Fibroblast of lung (primary cell): ENCODE data around the gene CD320. TPM values are rescaled to one million over a fixed set of nuclear protein-coding genes. Genes with fewer than 3 reads are reported as not detected.

Experiments
- DNase-seq, 2 donors: peaks; one replicate each; pipeline versions ENCODE4 v3.0.0 to v3.0.0-alpha.2; 2010; ENCODE audit warnings: low read depth in 2 of 2
- H2AFZ ChIP-seq: 2 replicates; pipeline ENCODE4 v1.5.1; 2012; ENCODE audit warnings: low read length, control low read depth, inconsistent platforms
- H3K27ac ChIP-seq: 2 replicates; pipeline ENCODE4 v1.5.1; 2011; ENCODE audit warnings: low read length, control low read depth; ENCODE audit not compliant: insufficient read depth
- H3K27me3 ChIP-seq: 2 replicates; pipeline ENCODE4 v1.5.1; 2011; ENCODE audit warnings: mild to moderate bottlenecking, low read length; ENCODE audit not compliant: control insufficient read depth, insufficient read depth
- H3K36me3 ChIP-seq: 2 replicates; pipeline ENCODE4 v1.5.1; 2011; ENCODE audit warnings: low read length; ENCODE audit not compliant: control insufficient read depth, insufficient read depth
- H3K4me1 ChIP-seq: 2 replicates; pipeline ENCODE4 v1.5.1; 2011; ENCODE audit warnings: low read length; ENCODE audit not compliant: control insufficient read depth, insufficient read depth; ENCODE audit errors: extremely low read depth
- H3K4me2 ChIP-seq: 2 replicates; pipeline ENCODE4 v1.5.1; 2011; ENCODE audit warnings: low read length, control low read depth; ENCODE audit not compliant: insufficient read depth; ENCODE audit errors: extremely low read depth
- H3K4me3 ChIP-seq, 4 experiments: fragments of 200-600 bp in 1 of 4; sonication (generic) in 1 of 4; replicated peaks in 1 of 4; 2 replicates each; pipeline ENCODE4 v1.5.1; 2011 to 2016; ENCODE audit warnings: low read length in 4 of 4, low read depth in 3 of 4, mild to moderate bottlenecking in 3 of 4, control low read depth in 2 of 4, inconsistent platforms in 1 of 4, mixed read lengths in 1 of 4; ENCODE audit not compliant: insufficient read depth in 1 of 4; ENCODE audit errors: control extremely low read depth in 1 of 4
- H3K79me2 ChIP-seq: 2 replicates; pipeline ENCODE4 v1.5.1; 2012; ENCODE audit warnings: mild to moderate bottlenecking, low read length, inconsistent platforms; ENCODE audit not compliant: control insufficient read depth, insufficient read depth
- H3K9ac ChIP-seq: 2 replicates; pipeline ENCODE4 v1.5.1; 2011; ENCODE audit warnings: mild to moderate bottlenecking, low read length, control low read depth; ENCODE audit not compliant: insufficient read depth
- H3K9me3 ChIP-seq: 2 replicates; pipeline ENCODE4 v1.5.1; 2012; ENCODE audit warnings: low read depth, low read length; ENCODE audit not compliant: control insufficient read depth, insufficient read depth
- H4K20me1 ChIP-seq: 2 replicates; pipeline ENCODE4 v1.5.1; 2011; ENCODE audit warnings: low read length; ENCODE audit not compliant: control insufficient read depth, insufficient read depth; ENCODE audit errors: extremely low read depth
- EZH2 ChIP-seq: IDR thresholded peaks from 2 replicates; pipeline ENCODE4 v1.5.1; 2012; ENCODE audit warnings: low read length, control low read depth, mild to moderate bottlenecking; ENCODE audit errors: missing control alignments
- polyA plus RNA-seq, 2 donors: library from polyadenylated mRNA; depleted of rRNA in 1 of 2; stranded (reverse) in 1 of 2; unstranded in 1 of 2; fragments of >200 nt; gene quantifications; 2 replicates each; pipeline ENCODE4 v1.2.1, GENCODE V29; 2011 to 2012; ENCODE audit warnings: missing spikeins in 1 of 2
- total RNA-seq: library from RNA; depleted of rRNA; stranded (reverse); fragments of >200 nt; gene quantifications from 2 replicates; pipeline ENCODE4 v1.2.1, GENCODE V29; 2014
- TF ChIP-seq, protein P1 (sequence below), 2 donors: IDR thresholded peaks in 1 of 2; conservative IDR thresholded peaks in 1 of 2; 1 replicate in 1 of 2; 2 replicates in 1 of 2; pipeline ENCODE4 v1.5.1; 2011 to 2012; ENCODE audit warnings: low read length in 2 of 2, control low read depth in 1 of 2, inconsistent platforms in 1 of 2, low read depth in 1 of 2, mild to moderate bottlenecking in 1 of 2

The CD320 gene
- total and polyA plus RNA-seq, 2 donors (not counting 1 experiment from before 2014, with no cell fraction given), result 13.9 to 22.6 TPM

DNA sequence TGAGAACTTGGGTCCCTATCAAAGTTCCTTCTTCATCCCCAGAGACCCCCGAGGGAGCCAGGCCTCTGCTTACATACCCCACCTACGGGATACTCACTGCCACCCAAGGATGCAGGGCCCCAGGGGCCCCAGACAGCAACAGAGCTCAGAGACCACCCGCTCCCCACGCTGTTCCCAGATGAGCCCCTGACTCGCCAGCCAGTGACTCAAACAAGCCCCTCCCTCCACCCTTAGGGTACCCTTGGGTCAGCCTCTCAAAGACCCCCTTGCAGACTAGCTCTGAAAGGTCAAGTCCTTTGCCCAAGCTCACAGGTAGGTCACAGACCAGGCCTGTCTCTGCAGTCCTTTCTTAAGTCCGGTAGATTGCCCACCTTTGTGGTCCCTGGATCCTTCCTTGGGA, 45.7 kb downstream of the CD320 start:
- no peak overlapping the region for H3K9ac ChIP-seq

DNA sequence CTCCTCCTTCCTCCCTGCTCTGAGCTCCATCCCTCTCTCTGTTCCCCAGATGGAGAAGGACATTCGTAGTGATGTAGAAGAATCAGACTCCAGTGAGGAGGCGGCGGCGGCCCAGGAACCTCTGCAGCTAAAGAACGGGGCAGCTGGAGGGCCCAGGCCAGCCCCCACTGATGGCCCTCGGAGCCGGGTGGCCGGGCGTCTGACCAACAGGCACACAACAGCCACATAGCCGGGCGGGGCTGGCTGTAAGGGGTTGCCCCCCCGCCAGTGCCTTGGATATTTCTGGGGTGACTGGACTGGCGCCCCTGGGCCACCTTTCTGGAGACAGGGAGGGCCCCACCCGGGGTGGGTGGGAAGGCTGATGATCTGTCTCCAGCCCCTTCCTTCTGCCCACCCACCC, 46.3 kb downstream of the CD320 start:
- no peak overlapping the region for H3K4me2 ChIP-seq
- H4K20me1 ChIP-seq, result no peaks in the 10 kb centered on the region
- H2AFZ ChIP-seq, result no peak overlapping the region
- H3K79me2 ChIP-seq, result no peaks in the 10 kb centered on the region
- H3K9me3 ChIP-seq, result no peaks in the 10 kb centered on the region
- TF ChIP-seq, protein P1, sequence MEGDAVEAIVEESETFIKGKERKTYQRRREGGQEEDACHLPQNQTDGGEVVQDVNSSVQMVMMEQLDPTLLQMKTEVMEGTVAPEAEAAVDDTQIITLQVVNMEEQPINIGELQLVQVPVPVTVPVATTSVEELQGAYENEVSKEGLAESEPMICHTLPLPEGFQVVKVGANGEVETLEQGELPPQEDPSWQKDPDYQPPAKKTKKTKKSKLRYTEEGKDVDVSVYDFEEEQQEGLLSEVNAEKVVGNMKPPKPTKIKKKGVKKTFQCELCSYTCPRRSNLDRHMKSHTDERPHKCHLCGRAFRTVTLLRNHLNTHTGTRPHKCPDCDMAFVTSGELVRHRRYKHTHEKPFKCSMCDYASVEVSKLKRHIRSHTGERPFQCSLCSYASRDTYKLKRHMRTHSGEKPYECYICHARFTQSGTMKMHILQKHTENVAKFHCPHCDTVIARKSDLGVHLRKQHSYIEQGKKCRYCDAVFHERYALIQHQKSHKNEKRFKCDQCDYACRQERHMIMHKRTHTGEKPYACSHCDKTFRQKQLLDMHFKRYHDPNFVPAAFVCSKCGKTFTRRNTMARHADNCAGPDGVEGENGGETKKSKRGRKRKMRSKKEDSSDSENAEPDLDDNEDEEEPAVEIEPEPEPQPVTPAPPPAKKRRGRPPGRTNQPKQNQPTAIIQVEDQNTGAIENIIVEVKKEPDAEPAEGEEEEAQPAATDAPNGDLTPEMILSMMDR (conservative IDR thresholded peaks at IDR 0.05 in 1 of 2, IDR thresholded peaks at IDR 0.05 in 1 of 2; ENCODE audit: low read depth in 1 of 2, low read length in 2 of 2), result no peak
- TF ChIP-seq EZH2, result no peak
- H3K36me3 ChIP-seq, result no peaks in the 10 kb centered on the region
- H3K9ac ChIP-seq, result no peak overlapping the region
- H3K4me1 ChIP-seq, result no peaks in the 10 kb centered on the region
- H3K4me3 ChIP-seq, result no peak overlapping the region
- H3K27me3 ChIP-seq, result peaks cover 3% of the 10 kb centered on the region
- no peak overlapping the region for H3K27ac ChIP-seq
- no peak for DNase-seq

More for the DNA sequence above, 45.7 kb downstream of the CD320 start:
- Histone ChIP-seq H3K27me3 (peaks cover 3% of the 10 kb centered on the region), H3K9me3 (no peaks in the 10 kb centered on the region), H4K20me1 (no peaks in the 10 kb centered on the region), H3K4me2 (no peak overlapping the region), H2AFZ (no peak overlapping the region), H3K36me3 (no peaks in the 10 kb centered on the region), H3K4me3 (no peak overlapping the region), H3K4me1 (no peaks in the 10 kb centered on the region), H3K27ac (no peak overlapping the region), H3K79me2 (no peaks in the 10 kb centered on the region)
- DNase-seq, result no peak
- TF ChIP-seq, protein P1 (conservative IDR thresholded peaks at IDR 0.05 in 1 of 2, IDR thresholded peaks at IDR 0.05 in 1 of 2; ENCODE audit: low read depth in 1 of 2, low read length in 2 of 2), result no peak
- no peak for TF ChIP-seq EZH2

DNA sequence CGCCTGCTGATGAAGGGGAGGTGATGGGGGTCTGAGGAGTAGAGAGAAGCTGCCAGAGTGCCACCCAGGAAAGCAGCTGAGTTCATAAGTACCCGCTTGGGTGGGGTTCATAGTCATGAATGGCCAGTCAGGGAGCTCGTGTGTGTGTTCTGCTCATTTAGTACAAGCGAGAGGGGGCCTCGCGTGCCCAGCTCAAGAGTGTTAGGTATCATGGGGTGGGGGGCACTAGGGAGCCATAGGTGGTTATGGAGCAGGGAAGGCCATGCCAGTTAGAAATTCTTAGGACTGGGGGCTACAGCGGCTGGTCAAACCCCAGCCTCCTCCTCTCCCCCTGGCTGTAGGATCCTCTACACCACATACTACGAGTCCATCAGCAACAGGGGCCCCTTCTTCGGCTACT, 46.8 kb downstream of the CD320 start:
- no peak for DNase-seq
- no peaks in the 10 kb centered on the region for H3K79me2 ChIP-seq
- no peak overlapping the region for H3K27ac ChIP-seq
- no peaks in the 10 kb centered on the region for H4K20me1 ChIP-seq
- H3K36me3 ChIP-seq, result no peaks in the 10 kb centered on the region
- H3K27me3 ChIP-seq, result peaks cover 3% of the 10 kb centered on the region
- no peak overlapping the region for H3K4me3 ChIP-seq
- no peaks in the 10 kb centered on the region for H3K4me1 ChIP-seq
- H3K9ac ChIP-seq, result no peak overlapping the region
- no peaks in the 10 kb centered on the region for H3K9me3 ChIP-seq
- no peak for TF ChIP-seq EZH2
- TF ChIP-seq, protein P1 (conservative IDR thresholded peaks at IDR 0.05 in 1 of 2, IDR thresholded peaks at IDR 0.05 in 1 of 2; ENCODE audit: low read depth in 1 of 2, low read length in 2 of 2), result no peak
- no peak overlapping the region for H3K4me2 ChIP-seq
- no peak overlapping the region for H2AFZ ChIP-seq
